Lung (tissue), 13 donors: ENCODE data around the gene CREB3. TPM values are rescaled to one million over a fixed set of nuclear protein-coding genes. Genes with fewer than 3 reads are reported as not detected.

Experiments
- ATAC-seq: fragments of 200-7000 bp; cut with Tn5 transposase; one replicate; pipeline ENCODE4 v1.9.1; 2020; ENCODE audit warnings: moderate number of reproducible peaks; ENCODE audit not compliant: insufficient read depth, low FRiP score
- DNase-seq, 3 donors: peaks; one replicate each; pipeline ENCODE4 v3.0.0-alpha.2; 2013 to 2017
- H3K27ac ChIP-seq, 2 donors: one replicate each; pipeline ENCODE4 v1.5.1; 2013; ENCODE audit warnings: mild to moderate bottlenecking in 2 of 2, moderate library complexity in 2 of 2, control low read depth in 1 of 2, inconsistent platforms in 1 of 2, low read depth in 1 of 2, low read length in 1 of 2
- H3K27me3 ChIP-seq, 3 donors: one replicate each; pipeline ENCODE4 v1.5.1; 2013; ENCODE audit warnings: low read length in 2 of 3; ENCODE audit not compliant: control insufficient read depth in 3 of 3, insufficient read depth in 3 of 3
- H3K36me3 ChIP-seq, 4 donors: one replicate each; pipeline ENCODE4 v1.5.1; 2013; ENCODE audit warnings: low read length in 4 of 4, mild to moderate bottlenecking in 1 of 4, moderate library complexity in 1 of 4; ENCODE audit not compliant: control insufficient read depth in 4 of 4, insufficient read depth in 4 of 4
- H3K4me1 ChIP-seq, 5 donors: one replicate each; pipeline ENCODE4 v1.5.1; 2013; ENCODE audit warnings: low read length in 5 of 5, mild to moderate bottlenecking in 2 of 5, moderate library complexity in 1 of 5; ENCODE audit not compliant: control insufficient read depth in 5 of 5, insufficient read depth in 5 of 5
- H3K4me3 ChIP-seq: one replicate; pipeline ENCODE4 v1.5.1; 2013; ENCODE audit warnings: mild to moderate bottlenecking, control low read depth, moderate library complexity
- H3K9ac ChIP-seq, 2 donors: one replicate each; pipeline ENCODE4 v1.5.1; 2013; ENCODE audit warnings: low read length in 2 of 2, control low read depth in 1 of 2; ENCODE audit not compliant: insufficient read depth in 1 of 2
- H3K9me3 ChIP-seq, 4 donors: one replicate each; pipeline ENCODE4 v1.5.1; 2013; ENCODE audit warnings: low read length in 3 of 4, mild to moderate bottlenecking in 1 of 4, moderate library complexity in 1 of 4; ENCODE audit not compliant: control insufficient read depth in 4 of 4, insufficient read depth in 3 of 4
- CTCF ChIP-seq: IDR thresholded peaks from 2 replicates; pipeline ENCODE4 v1.5.1; 2012; ENCODE audit warnings: mild to moderate bottlenecking; ENCODE audit errors: control extremely low read depth, extremely low read depth
- polyA plus RNA-seq, 2 donors: library from polyadenylated mRNA; stranded (reverse); fragments of 200-250 nt; gene quantifications; one replicate each; pipeline ENCODE4 v1.2.1, GENCODE V29; 2013
- small RNA-seq: library from RNA; depleted of rRNA; stranded (forward); fragments of <200 nt; gene quantifications from one replicate; pipeline ENCODE3, GENCODE V24; 2014; ENCODE audit warnings: low replicate concordance
- total RNA-seq, 2 donors: library from RNA; depleted of rRNA in 1 of 2; stranded (reverse); fragments of >200 nt in 1 of 2; gene quantifications; one replicate each; pipeline ENCODE4 v1.2.1, GENCODE V29; 2014 to 2021
- donor health status: control.
- donor health status: control.
- donor health status: Bipolar disorder and iron deficiency.
- donor health status: healthy.
- donor health status: DM: yes; HTN: yes; CAD: no.

CREB3 gene
- total and polyA plus RNA-seq, 4 donors, result 25.1 to 43.3 (median 38.9) TPM

DNA sequence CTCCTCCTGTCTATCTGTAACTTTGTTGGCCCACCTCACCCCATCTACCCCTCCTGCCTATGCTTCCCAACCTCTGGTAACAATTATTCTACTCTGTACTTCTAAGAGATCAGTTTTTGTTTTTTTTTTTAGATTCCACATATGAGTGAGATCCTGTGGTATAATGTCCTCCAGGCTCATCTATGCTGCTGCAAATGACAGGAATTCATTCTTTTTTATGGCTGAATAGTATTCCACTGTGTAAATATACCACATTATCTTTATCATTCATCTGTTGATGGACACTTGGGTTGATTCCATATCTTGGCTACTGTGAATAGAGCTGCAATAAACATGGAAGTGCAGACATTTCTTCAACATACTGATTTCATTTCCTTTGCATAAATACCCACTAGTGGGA is 51.0 kb downstream of the CREB3 start:
- H3K27ac ChIP-seq, result no peak overlapping the region
- H3K36me3 ChIP-seq, result peaks cover 0 to 4% (median under 1%) of the 10 kb centered on the region in 4 donors
- no peaks in the 10 kb centered on the region for H3K9me3 ChIP-seq
- TF ChIP-seq CTCF, result no peak
- H3K4me3 ChIP-seq, result no peak overlapping the region
- no peak overlapping the region for H3K9ac ChIP-seq
- ATAC-seq, result no peak
- no peaks in the 10 kb centered on the region for H3K27me3 ChIP-seq
- H3K4me1 ChIP-seq, result no peaks in the 10 kb centered on the region
- DNase-seq, result no peak

Small RNA genes lying within 50 kb of the gene (small RNA-seq; reads per million reads assigned to genes)
- gene MIR6853, result not detected

Other genes with a start within 250 kb of the CREB3 start
- gene RUSC2, start 242.6 kb upstream of the CREB3 start, total RNA-seq, result 10 to 100 TPM; 12.2 to 25.7 TPM
- gene RUSC2, start 242.6 kb upstream of the CREB3 start, polyA plus RNA-seq, result 10 to 100 TPM; 12.8 to 16.6 TPM
- 10 to 100 TPM; 13.7 to 46.9 TPM for gene TESK1, start 127.4 kb upstream of the CREB3 start, total RNA-seq
- 10 to 100 TPM; 20.8 to 40.1 TPM for gene TESK1, start 127.4 kb upstream of the CREB3 start, polyA plus RNA-seq
- 1 to 10 TPM; 5.2 to 6.6 TPM for gene CD72, start 114.3 kb upstream of the CREB3 start, total RNA-seq
- gene CD72, start 114.3 kb upstream of the CREB3 start, polyA plus RNA-seq, result 10 to 100 TPM in 1 of 2 donors, 1 to 10 TPM in 1; 3.1 to 10.6 TPM
- gene SIT1, start 81.7 kb upstream of the CREB3 start, total RNA-seq, result 1 to 10 TPM in 1 of 2 donors, under 1 TPM in 1; 0.92 to 3.8 TPM
- 1 to 10 TPM in 1 of 2 donors, under 1 TPM in 1; 0.87 to 1.9 TPM for gene SIT1, start 81.7 kb upstream of the CREB3 start, polyA plus RNA-seq
- over 10,000 TPM; 30,229 to 39,735 TPM for gene RMRP, start 74.6 kb upstream of the CREB3 start, total RNA-seq
- gene RMRP, start 74.6 kb upstream of the CREB3 start, polyA plus RNA-seq, result 100 to 1,000 TPM in 1 of 2 donors, 10 to 100 TPM in 1; 44.8 to 325 TPM
- gene CCDC107, start 74.4 kb upstream of the CREB3 start, total RNA-seq, result 10 to 100 TPM in 1 of 2 donors, 1 to 10 TPM in 1; 9.9 to 32.8 TPM
- 10 to 100 TPM; 29.2 to 53.9 TPM for gene CCDC107, start 74.4 kb upstream of the CREB3 start, polyA plus RNA-seq
- 1 to 10 TPM; 1.3 TPM for gene ARHGEF39, start 67.5 kb upstream of the CREB3 start, total RNA-seq
- 1 to 10 TPM in 1 of 2 donors, under 1 TPM in 1; 0.47 to 1.4 TPM for gene ARHGEF39, start 67.5 kb upstream of the CREB3 start, polyA plus RNA-seq
- gene CA9, start 58.7 kb upstream of the CREB3 start, total RNA-seq, result 1 to 10 TPM in 1 of 2 donors, under 1 TPM in 1; 0.88 to 1.6 TPM
- gene CA9, start 58.7 kb upstream of the CREB3 start, polyA plus RNA-seq, result 1 to 10 TPM; 1.1 to 2.4 TPM
- 100 to 1,000 TPM in 1 of 2 donors, 10 to 100 TPM in 1; 96.0 to 229 TPM for gene TPM2, start 42.7 kb upstream of the CREB3 start, total RNA-seq
- 100 to 1,000 TPM; 189 to 494 TPM for gene TPM2, start 42.7 kb upstream of the CREB3 start, polyA plus RNA-seq
- gene TLN1, start 471 bp upstream of the CREB3 start, total RNA-seq, result 100 to 1,000 TPM; 206 to 501 TPM
- 100 to 1,000 TPM in 1 of 2 donors, 10 to 100 TPM in 1; 71.5 to 319 TPM for gene TLN1, start 471 bp upstream of the CREB3 start, polyA plus RNA-seq
- 10 to 100 TPM; 42.4 to 78.7 TPM for gene GBA2, start 16.6 kb downstream of the CREB3 start, total RNA-seq
- gene GBA2, start 16.6 kb downstream of the CREB3 start, polyA plus RNA-seq, result 10 to 100 TPM; 44.2 to 48.2 TPM
- gene RGP1, start 16.6 kb downstream of the CREB3 start, total RNA-seq, result 10 to 100 TPM; 13.0 to 33.2 TPM
- 10 to 100 TPM; 11.7 to 12.9 TPM for gene RGP1, start 16.6 kb downstream of the CREB3 start, polyA plus RNA-seq
- 1 to 10 TPM in 1 of 2 donors, not detected in 1; 1.6 TPM for gene MSMP, start 21.6 kb downstream of the CREB3 start, total RNA-seq
- 1 to 10 TPM in 1 of 2 donors, under 1 TPM in 1; 0.62 to 1.2 TPM for gene MSMP, start 21.6 kb downstream of the CREB3 start, polyA plus RNA-seq
- 10 to 100 TPM; 16.0 to 16.1 TPM for gene NPR2, start 58.9 kb downstream of the CREB3 start, total RNA-seq
- 10 to 100 TPM in 1 of 2 donors, 1 to 10 TPM in 1; 6.2 to 11.1 TPM for gene NPR2, start 58.9 kb downstream of the CREB3 start, polyA plus RNA-seq
- gene SPAG8, start 79.6 kb downstream of the CREB3 start, total RNA-seq, result 10 to 100 TPM; 11.1 to 20.6 TPM
- gene SPAG8, start 79.6 kb downstream of the CREB3 start, polyA plus RNA-seq, result 1 to 10 TPM; 5.8 to 6.9 TPM
- gene HINT2, start 82.4 kb downstream of the CREB3 start, total RNA-seq, result 10 to 100 TPM; 19.9 to 64.9 TPM
- 100 to 1,000 TPM in 1 of 2 donors, 10 to 100 TPM in 1; 52.6 to 112 TPM for gene HINT2, start 82.4 kb downstream of the CREB3 start, polyA plus RNA-seq
- under 1 TPM; 0.14 to 0.25 TPM for gene FAM221B, start 96.1 kb downstream of the CREB3 start, total RNA-seq
- gene FAM221B, start 96.1 kb downstream of the CREB3 start, polyA plus RNA-seq, result under 1 TPM; 0.10 to 0.13 TPM
- gene TMEM8B, start 96.6 kb downstream of the CREB3 start, total RNA-seq, result 10 to 100 TPM; 11.6 to 13.1 TPM
- gene TMEM8B, start 96.6 kb downstream of the CREB3 start, polyA plus RNA-seq, result 1 to 10 TPM; 6.3 to 6.6 TPM
- gene OR13J1, start 137.7 kb downstream of the CREB3 start, total RNA-seq, result not detected
- gene OR13J1, start 137.7 kb downstream of the CREB3 start, polyA plus RNA-seq, result not detected
- 10 to 100 TPM in 1 of 2 donors, not detected in 1; 14.1 TPM for gene HRCT1, start 173.5 kb downstream of the CREB3 start, total RNA-seq
- gene HRCT1, start 173.5 kb downstream of the CREB3 start, polyA plus RNA-seq, result 1 to 10 TPM; 1.7 to 6.3 TPM
- 1 to 10 TPM; 3.7 to 6.7 TPM for gene SPAAR, start 176.8 kb downstream of the CREB3 start, total RNA-seq
- gene SPAAR, start 176.8 kb downstream of the CREB3 start, polyA plus RNA-seq, result 1 to 10 TPM; 5.7 to 5.8 TPM
- gene OR2S2, start 225.5 kb downstream of the CREB3 start, total RNA-seq, result not detected
- not detected for gene OR2S2, start 225.5 kb downstream of the CREB3 start, polyA plus RNA-seq